NK-92 (cell line): ENCODE measurements around the gene MNX1.

Experiments
- DNase-seq: peaks from one replicate; lab custom pipeline; 2025; ENCODE audit not compliant: unreplicated experiment; lab: John Stamatoyannopoulos, UW

Gene MNX1

DNA sequence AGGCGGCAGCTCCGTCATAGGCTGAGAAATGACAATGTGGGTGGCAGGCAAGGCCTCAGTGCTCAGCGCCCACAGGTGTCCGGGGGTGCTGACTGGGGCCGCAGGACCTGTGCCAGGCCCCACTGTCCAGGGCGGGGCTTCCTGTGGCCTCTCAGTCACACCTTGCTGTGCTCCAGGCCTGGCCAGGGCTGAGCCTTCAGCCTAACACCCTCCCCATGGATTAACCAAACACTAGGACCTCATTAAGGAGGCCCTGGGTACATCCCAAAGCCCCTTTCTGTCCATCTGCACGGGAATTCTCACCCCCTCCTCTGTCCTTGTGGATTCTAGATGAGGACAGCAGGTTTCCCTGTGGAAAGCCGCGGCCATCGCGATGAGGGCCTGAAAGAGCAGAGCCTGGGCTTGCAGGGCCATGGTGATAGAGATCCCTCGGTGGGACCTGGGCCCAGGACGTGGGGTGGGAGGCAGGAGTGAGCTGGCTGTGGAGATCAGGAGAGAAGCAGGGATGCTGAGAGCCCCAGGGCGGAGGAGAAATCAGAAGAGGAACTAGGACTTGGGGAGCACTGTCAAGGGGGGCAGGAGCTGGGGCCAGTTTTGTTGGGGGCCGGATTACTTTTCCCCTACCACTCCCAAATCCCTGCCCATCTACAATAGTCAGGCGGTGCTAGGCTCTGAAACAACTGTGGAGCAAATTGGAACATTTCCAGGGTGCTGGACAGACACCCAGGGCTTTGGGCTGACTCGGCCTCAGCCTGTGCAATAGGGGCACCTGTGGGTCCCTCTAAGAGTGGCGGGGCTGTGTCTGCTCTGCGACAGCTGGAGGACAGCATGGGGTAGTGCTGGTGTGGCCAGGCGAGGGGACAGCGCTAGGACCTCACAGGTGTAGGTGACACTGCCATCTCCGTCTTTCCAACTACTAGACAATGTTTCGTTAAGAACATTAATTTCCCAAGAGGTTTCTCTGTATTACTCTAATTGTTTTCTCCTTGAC lies 23.3 kb upstream of the MNX1 start:
- DNase-seq: no peak

DNA sequence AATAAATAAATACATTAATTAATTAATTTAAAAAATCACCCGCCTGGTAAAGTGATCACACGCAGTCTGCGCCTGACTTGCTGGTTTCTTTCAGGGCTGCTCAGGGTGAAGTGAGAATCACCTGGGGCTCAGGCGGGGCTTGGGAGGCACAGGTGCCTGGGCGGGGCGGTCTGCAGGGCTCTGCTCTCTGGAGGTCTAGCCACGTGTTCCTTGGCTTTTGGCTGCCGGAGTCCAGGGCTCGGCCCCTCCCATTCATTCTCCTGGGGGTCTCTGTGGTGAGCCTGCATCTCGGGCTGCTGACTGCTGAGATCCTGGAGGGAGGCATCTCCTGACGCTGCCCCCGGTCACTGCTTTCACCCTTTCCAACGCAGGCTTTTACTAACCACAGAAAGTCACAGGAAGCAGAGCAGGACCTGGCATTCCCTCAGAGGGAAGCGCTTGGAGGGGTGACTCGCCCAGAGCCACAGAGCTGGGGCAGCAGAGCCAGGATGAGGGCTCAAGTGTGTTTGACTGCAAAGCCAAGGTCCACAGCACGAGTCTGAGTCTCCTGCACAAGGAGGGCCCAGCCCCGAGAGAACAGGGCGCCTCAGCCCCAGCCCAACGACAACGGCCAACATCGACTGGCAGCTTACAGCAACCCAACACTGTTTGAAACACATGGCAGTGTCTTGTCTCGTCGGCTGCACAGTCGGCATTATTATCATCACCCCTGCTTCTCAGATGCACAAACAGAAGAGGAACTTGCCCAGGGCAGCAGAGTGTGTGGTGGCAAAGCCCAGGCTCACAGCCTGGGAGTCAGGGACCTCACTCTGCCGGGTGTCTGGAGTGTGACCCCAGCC lies 22.4 kb upstream of the MNX1 start:
- no peak for DNase-seq

DNA sequence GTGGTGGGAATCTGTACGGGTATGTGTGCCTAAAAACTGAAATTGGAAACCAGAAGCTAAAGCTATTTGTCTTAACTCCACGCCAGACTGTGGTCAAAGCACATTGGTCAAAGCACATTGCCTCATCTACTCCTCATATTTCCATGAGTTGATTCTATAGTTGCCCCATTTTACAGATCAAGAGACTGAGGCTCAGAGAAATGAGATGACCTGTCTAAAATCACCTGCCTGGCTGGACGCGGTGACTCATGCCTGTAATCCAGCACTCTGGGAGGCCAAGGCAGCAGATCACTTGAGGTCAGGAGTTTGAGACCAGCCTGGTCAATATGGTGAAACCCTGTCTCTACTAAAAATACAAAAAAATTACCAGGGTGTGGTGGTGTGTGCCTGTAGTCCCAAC lies 21.7 kb upstream of the MNX1 start:
- DNase-seq: no peak

DNA sequence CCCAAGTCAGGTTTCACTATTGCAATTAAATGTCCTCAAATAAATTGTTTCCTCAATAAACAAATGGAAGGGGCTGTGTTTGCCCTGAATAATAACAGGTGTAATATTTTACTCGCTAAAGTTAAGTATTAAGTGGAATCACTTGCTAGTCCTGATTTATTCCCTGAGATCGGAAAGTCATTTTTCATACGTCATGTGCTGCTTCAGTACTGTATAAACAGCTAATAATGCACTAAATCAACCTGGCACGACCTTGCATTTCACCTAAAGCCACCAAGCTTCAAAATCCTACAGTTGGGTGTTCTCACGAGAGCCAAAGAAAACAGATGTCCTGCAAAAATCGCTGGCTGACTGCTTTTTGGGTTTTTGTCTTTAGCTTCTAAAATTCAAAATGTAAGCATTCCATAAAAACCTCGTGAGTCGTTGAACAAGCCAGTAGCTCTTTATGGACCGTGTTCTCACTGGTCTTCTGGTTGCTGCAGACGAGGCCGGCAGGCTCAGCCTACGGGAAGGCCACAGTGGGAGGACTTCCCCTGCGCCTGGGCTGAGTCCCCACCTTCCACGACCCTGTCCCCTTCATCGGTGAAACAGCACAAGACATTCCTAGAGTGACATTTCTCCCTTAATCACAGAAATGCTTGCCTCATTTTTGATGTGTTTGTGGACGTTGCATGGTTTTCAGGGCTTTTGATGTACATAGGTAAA lies 17.9 kb upstream of the MNX1 start:
- no peak for DNase-seq

DNA sequence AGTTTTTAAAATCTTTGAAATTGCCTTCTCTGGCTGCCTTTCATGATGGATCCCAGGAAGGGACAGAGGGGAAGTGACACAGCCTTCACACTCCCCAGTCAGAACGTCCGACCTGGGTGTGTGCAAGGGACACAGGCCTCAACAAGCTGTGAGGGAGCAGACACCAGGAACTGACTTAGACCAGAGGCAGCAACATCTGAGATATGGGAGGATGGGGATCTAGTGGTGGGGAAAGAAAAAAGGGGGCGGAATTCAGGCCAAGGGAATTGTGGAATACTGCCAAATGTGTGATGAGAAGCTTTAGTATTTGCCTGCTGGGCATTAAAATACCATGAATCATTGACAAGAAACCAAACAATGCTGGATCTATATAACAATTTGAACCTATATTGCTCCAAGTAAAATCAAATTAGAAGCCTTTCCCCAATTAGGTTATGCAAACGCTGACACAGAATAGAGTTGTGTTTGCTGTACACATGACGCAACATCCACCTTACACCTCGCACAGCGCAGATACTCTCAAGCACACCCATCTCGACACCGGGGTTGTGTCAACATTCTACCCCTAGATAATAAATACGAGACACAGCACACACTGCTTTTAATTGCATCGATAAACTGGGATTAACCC lies 17.2 kb upstream of the MNX1 start:
- DNase-seq: no peak

DNA sequence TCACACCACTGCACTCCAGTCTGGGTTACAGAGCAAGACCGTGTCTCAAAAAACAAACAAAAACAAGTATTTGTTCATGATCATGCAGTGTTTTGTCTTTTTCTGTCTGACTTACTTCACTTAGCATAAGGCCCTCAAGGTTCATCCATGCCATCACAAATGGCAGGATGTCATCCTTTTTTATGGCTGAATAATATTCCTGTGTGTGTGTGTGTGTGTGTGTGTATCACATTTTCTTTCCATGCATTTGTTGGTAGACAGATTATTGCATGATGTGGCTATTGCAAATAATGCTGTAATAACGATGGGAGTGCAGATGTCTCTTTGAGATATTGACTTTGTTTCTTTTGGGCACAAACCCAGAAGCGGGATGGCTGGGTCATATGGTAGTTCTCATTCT lies 14.3 kb upstream of the MNX1 start:
- DNase-seq: no peak

DNA sequence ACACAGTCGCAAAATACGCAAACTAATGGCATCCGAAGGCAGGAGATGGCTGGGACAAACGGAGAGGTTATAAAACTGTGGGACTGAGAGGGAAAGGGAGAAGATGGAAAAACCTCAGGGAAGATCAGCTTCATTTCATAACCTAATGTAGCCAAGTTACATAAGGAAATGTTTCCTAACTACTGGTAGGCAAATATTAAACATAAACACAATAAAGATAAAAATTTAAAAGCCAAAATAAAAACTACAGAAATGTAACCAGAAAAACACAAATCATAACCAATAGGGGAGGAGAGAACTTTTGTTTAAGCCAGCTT lies 13.1 kb upstream of the MNX1 start:
- DNase-seq: no peak

DNA sequence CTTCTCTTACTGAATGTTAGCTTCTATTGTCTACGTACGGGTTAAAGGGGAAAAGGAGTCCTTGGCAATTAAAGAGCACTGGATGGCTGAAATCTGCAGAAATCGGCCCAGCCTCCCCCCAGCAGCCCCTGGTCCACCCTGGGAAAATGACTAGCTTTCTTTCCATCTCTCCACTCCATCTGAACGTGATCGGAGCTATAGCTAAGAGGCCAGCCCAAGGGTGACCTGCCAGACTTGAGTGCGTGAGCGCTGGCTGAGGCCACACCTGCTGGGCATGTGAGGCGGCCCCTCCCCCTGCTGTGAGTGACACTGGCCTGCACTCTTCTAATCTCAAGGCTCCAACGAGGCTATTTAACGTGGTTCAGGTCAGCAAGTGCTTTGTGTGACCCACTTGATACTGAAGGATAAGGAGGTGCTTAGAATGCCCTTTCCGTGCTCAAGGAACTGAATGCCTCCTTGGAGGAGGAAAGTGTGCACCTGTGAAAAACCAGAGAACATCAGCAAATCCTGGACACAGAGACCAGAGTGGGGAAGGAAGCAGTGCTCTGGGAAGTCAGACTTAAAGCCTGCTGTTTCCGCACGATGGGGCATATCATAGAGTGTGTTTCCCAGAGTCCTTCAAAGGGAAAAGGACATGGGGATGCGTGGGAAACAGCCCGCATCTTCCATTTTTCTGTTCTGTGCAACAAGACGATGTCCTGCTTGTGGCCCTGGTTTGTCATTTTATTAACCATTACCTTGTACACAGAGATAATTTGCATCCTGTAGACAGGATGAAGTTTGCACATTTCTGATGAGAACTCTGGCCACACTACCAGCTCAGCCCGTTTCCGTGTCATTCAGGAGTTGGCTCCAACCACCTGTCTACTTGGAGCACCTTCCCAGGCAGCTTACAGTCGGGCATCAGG lies 12.5 kb upstream of the MNX1 start:
- DNase-seq: no peak

DNA sequence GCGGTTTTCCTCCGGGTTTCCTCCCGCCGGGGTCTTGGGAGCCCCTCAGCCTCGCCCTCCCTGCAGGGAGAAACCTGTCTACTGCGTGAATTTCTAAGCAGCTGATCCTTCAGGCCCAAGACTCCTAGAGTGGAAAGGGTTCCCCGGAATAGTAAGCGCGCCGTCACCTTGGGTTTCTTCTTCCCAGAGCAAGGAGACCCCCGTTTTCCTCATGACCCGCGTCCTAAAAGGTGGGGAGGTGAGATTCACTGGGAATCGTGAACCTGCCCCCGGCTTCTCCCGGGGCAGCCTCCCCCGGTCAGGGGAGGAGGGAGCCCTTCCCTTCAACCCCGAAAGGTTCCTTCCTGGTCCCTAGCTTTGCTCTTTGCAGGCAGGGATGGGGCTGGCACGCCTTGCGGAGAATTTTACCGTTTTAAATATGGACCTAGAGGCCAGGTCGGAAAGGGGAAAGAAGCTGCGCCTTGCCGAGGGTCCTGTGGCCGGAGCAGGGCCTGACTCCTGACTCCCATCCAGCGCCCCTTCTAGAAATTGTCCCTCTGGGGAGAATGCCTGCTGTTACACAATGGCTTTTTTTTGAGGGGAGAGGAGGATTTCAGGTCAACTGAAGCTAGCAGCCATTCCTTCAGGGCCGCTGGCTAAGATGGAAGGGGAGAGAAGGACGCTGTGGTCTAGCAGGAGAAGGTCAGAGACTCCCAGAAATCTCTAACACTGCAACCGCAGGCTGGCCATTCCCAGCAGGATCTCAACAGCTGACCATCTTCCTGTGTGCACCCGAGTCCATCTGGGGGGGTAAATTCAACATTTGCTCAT lies 11.6 kb upstream of the MNX1 start:
- DNase-seq: no peak

DNA sequence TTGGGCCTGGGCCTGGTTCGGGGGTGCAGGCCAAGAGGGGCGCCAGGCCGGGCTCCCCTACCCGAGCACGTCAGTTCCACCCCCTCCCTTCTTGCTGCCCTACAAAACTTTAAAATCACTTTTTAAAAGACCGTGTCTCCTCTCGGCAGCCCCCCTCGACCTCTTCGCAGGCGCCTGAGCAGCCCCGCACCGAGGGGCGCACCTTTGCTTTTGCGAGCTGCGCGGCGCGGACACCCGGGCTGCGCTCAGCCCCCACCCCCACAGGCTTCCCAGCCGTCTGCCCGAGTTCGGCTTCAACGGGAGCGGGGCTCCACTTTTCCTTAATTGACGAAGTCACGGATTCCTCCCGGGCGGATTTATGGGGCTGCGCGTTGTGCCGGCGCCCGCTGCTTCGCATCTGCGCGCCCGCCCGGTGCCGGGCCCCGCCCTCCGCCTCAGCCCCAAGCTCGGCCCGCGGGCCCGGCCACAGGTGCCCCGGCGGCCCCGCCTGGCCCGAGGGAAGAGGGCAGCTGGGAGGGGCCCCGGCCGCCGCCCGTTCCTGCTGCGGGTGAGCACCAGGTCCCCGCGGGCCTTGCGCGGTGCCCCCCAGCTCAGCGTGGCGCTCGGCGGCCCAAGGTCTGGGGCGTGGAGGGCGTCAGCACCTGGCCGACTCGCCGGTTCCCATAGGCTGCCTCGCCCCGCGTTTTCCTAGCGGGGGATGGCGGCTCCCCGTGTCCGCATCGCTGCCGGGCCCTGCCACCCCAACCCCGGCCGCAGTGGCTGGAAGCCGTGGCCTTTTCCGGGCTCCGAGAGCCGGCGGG lies 10.8 kb upstream of the MNX1 start:
- no peak for DNase-seq

DNA sequence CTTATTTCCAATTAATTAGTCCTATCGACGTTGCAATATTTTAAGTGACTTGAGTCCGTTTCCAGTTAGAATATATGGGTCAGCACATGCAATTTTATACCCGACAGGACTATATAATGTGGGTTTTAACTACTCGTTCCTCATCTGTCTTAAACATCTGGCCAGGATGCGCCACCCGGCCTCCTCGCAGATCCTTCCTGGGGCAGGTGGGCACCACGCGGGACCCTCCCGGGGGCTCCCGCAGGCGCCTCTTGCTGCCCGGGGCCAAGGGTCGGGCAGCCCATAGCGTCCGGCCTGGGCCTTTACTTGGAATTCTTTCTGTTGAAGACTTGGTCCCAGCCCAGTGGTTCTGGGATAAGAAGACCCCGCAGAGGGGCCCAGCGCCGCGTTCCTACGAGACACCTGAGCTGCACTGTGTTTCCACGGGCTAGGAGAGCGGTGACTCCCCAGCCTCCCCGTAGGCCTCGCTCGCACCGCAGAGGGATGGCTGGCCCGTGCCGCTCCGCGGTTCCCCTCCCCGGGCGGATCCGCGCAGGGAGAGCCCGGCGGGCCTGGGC lies 10.1 kb upstream of the MNX1 start:
- no peak for DNase-seq

DNA sequence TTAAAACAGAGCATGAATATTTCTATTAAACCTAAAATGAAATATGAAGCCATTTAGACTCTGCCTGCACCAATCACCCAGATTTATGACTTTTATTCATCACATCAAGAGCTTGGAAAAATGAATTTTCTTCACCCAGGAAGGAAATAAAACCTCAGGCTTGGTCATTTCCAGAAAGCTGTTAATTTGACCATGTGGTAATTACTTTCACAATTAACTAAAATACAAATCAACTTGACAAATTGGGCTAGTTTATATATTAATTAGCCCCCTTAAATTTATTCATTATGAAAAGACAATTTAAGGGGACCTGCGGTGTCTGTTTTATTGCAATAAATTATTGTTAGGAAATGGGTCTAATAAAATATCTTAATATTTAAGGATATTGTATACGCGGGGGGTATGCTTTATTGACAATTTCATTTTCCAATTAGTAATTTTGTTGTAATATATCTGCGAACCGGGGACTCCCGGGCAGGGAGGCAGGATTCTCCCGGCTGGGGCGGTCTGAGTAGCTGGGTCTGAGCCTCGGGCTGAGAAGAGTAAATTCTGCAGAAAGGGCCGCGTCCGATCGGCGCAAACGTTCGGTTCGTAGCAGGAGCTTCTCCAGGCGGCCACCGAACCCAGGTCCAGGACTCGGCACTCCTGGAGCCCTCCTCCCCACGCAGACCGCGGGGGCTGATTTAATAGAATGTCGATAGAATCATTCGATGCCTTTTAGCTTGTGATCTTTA lies 9.4 kb upstream of the MNX1 start:
- no peak for DNase-seq

DNA sequence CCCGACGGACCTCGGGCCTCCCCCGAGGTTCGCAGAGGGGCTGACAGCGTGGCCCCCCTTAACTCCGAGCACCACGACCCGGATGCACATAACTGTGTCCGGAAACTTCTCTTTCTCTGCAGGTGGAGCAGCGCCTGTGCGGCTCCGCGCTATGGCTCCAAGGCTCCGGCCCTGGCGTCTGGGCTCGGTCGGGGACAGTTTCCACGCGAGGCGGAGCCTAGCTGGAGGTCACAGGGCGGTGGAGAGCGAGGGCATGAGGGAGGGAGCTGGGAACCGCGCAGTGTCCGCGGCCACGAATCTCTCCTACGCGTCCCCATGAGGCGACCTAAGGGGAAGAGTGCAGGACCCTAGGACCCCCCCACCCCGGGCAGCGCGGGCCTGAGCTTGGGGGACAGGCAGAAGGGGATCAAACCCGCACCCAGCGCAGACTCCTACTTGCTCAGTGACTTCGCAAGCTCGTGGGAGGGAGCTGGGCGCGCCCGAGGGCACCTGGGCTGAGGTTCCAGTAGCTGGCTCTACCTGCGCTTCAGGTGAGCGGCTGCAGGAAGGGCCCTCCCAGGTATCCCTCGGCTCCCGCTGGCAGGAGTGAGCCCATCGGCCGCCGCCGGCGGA lies 8.6 kb upstream of the MNX1 start:
- DNase-seq: no peak

DNA sequence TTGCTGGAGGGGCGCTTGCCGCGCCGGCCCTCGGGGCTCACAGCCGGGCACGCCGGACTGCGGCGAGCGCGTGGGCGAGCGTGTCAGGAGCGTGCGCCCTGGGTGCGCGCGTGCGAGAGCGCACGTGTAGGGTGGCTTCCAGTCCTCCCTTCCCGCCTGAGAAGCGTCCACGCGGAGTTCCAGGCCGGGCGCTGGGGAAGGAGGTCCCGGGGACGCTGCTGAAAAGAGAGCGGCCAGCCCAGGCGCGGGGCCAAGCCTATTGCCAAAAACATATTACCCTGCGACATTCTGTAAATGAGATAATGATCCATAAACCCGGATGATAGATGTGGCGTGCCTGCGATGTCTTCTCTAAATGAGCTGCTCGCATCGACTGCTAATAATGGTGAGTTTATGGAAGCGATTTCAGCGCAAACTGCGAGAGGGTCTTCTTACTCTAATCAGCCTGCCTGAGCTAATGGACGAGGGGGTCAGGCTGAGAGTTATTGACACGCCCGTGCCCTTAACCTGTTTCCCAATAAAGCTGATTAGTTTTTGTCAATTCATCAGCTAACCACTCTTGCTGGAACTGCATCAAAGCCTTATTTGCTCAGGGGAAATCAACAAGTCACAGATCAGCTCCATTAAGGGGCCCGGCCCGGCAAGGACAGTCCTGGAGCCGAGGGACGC lies 8.0 kb upstream of the MNX1 start:
- no peak for DNase-seq

DNA sequence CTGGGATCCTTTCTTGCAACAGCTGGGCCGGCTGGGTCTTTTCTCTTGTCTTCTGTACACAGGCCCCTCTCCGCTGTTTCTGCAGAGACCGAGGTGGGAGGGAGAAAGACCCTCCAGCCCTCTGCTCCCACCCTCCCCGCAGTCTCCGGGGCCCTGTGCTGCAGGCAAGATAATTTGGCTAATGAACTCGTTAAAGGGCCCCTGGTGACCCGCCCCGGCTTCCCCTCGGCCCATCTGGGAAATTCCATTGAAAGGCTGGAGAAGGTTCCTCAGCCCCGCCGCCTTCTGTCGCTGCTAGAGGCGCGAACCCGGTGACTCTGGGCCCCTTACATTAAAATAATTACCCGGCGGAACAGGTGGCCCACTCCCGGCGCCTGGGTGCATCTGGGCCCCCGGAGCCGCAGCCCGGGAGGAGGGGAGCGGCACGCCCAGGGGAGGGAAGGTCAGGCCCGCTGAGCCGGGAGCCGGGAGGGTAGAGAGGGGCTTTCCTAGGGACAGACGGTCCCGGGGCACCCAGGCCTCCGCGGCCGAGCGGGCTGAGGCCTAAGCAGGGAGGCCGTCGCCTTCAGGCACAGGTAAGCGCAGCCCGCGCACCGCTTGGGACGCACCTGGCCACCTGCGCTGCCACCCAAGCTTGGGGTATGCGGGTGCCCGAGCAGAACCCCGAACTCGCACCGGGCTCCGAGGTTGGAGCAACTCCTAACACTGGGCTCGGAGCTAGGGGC lies 7.3 kb upstream of the MNX1 start:
- no peak for DNase-seq

DNA sequence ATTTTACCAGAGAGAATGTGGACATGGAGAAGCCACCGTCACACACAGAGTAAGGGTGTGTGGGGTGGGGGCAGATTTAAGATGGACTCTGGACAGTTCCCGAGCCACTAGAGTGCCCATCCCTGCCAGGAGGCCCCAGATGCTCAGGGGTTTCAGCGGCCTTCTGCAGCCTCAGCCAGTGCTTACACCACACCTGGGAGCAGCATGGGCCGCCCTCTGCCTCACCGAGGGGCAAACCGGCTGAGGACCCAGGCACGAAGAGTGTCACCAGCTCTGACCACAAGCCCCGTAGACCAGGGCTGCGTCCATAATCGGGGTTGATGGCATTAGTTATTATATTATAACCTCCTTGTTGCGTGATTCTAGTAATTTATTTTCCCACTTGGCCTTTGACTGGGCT lies 6.7 kb upstream of the MNX1 start:
- DNase-seq: no peak
